CD4-positive, alpha-beta T cell treated with Interleukin-10 for 1 hour (primary cell): ENCODE results near the gene MECR.

Source experiments
- DNase-seq: peaks from one replicate; pipeline ENCODE4 v3.0.0-alpha.2; 2020

Gene MECR

DNA sequence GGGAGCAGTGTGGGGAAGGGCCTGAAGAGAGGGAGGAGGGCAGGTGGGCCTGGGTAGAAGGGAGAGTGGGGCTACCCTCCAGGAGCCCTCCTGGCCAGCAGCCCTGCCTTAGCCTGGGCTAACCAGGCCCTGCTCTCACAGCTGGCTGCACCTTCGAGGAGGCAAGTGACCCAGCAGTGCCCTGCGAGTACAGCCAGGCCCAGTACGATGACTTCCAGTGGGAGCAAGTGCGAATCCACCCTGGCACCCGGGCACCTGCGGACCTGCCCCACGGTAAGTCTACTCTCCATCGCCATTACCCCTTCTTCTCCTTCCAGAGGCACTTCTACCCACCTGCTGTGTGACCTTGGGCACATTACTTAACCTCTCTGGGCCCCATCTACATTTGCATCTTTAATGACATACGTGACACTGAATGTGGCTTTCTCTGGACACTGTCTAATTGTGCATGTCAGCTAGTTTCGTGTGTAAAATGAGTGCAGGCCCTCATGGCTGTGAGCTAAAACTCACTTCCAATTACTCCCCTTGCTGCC, 24.5 kb upstream of the MECR start:
- no peak for DNase-seq

DNA sequence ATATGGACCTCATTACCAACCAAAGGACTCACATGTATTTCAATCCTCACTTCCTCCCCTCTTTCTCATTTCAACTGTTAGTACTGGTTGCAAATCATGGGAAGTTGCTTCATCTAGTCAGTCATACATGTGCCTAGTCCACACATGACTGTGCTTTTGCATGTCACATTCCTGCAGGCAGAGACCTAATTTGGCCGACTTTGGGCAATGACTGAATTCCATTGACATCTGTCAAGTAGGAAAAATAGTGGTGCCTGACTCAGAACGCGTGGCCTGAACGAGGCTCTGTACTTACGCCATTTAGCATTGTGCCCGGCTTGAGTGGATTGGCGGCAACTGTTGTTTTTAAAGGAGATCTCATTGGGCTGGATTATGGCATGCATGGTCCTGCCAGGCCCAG, 23.6 kb upstream of the MECR start:
- no peak for DNase-seq

DNA sequence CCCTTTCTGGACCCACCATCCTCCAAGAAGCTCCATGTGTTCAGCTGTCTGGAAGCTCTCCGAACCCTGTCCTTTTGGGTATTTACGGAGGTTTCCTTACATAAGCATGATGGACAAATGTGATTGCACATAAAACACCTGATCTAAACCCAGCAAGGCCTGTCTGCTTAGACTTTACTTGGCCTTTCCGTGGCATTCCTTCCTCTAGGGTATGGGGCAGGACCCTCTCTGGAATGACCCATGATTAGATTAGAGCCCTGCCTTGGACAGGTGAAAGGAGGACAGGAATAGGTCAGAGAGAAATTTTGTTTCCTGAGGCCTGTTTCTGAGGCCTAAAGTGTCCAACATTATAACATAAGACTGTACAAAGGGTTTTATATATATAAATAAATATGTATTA, 22.4 kb upstream of the MECR start:
- DNase-seq = no peak

DNA sequence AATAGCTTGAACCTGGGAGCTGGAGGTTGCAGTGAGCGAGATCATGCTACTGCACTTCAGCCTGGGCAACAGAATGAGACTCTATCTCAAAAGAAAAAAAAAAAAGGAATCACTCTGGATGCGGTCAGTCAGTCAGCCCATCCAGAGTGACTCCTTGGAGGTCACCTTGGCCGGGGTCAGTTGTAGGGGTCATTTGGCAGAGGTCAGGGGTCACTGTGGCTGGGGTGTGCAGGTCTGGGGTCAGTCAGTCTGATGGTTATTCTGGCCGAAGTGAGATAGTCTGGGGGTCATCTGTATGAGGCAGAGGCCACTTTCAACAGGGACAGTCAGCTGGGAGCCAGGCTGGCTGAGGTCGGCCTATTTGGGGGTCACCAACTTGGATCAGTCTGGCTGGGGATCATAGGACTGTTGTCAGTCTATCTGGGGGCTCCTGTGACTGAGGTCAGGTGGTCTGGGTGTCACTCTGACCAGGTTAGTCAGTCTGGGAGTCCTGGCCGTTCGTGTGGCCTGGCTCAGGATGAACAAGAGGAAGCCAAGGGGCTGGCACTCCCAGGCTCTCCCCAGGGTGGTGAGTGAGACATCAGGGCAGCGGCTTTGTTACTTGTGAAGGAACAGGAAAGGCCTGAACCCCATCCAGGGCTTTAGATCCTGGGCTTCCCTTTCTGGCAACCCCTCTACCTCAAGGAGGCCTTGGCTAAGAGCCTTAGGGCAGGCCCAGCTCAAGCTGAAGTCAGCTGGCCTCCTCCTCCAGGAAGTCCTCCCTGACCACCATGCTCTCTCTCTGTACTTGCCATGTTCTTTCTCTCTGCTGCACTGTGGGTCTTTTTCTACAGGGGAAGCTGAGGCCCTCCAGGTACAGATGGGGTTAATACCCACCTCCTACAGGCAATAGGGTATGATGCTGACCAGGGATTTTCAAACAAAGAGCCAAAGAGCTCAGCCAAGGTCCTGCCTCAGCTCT, 20.7 kb upstream of the MECR start:
- DNase-seq = no peak

DNA sequence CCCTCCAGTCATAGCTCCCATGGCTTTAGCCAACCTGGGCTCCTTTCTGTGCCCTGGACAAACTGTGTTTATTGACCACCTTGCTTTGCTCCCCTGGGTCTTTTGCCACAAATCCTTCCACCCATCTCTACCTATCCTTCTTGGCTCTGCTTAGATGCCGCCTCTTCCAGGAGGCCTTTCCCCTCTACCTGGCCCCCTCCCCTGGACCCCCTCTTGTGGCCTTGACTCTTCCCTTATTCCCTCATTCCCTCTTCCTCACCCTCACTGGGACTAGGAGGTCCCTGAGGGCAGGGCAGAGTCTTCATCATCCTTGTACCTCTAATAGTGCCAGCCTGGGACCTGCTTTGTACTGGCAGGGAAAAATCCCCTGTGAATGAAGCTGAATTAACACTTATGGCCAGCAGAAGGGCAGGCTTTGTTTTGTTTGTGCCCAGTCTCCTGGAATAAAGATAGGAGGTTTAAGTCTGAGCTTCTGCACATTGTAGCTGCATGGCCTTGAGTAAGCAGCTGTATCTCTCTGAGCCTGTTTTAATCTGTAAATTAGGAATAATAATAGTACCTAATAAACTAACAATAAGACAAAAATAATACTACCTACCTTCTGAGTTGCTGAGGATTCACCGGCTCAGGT, 19.3 kb upstream of the MECR start:
- no peak for DNase-seq

DNA sequence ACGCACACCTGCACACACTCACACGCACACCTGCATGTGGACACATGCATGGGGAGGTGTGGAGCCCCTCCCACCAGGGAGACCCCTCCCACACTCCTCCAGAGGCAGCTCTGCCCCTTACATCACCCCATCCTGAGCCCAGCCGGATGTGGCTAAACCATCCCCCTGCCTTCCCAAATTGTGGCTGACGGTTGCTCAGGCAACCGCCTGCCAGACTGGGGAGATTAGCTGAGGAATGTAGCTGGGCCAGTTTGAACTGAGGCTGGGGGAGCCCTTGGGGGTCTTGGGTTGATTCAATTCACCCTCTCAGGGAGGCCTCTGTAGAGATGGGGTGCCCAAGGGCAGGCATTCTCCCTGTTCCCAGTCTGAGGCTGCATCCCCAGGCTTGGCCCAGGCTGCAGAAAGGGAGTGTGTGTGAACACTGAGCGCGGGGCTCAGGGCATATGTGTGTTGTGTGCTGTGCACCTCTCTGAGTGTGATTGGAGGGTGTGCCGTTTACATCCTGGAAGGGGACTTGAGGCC, 18.5 kb upstream of the MECR start:
- DNase-seq = no peak

DNA sequence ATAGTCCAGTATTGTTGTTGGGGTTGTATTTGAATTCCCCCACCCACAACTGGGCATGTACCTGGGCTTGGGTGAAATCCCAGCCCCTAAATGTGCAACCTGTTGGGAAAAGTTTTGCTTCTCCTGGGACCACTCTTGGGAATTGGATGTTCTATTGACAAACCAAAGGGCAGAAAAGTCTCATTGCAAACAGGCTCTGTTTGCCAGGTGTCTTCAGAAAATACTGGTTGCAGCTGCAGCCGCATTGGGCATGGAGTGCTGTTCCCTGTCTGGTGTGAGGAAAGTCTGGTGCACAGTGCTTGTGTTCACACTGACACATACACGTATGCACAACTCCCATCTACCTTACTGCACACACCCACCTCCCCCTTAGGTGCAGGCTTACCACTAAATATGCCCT, 17.7 kb upstream of the MECR start:
- DNase-seq = no peak

DNA sequence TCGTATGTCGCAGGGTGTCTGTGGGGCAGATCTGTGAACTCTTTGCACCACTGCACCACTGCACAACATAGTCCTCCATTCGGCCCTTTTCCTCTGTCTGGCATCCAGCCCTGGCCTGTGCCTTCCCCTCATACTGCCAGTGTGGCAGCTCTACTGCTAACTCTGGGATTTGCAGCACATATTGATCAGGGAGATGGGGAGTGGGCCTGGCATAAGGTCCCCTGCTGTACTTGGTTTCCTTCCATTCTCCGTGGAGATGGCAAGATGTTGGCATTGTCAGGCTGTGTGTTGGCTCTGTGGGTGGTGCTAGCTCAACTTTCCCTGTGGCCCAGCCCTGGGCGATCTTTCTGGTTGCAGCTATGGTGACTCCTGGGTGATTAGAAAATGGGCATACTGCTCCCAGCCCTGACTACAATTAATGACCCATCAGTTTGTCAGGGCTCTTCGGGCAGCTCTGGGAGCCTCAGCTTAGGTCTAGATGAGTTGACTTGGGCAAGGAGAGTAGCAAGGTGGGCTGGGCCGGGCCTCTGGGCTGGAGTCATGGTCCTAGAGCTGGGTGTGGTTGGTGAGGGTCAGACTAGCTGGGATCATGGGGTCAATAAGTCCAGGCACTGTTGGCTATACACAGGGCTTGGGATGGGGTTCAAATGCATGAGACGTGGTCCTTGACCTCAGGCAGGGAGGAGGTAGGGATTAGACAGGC, 17.0 kb upstream of the MECR start:
- DNase-seq = no peak

DNA sequence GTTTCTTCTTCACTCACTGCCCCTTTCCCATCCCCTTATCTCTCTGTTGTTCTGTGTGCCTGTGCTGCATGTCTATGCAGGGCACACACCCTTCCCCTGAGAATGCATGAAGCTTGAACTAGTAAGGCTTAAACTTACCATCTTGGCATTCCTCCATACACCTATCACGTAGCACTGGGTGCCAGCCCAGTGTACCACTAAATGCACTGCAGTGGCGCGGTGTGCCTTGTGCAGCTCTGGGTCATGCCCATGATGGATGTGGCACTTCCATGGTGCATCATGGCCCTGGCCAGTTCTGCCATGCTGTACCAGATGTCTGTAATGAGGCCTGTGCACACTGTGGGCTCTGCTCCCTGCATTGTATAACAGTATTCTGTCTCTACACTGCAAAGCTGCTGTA, 16.3 kb upstream of the MECR start:
- DNase-seq = no peak

DNA sequence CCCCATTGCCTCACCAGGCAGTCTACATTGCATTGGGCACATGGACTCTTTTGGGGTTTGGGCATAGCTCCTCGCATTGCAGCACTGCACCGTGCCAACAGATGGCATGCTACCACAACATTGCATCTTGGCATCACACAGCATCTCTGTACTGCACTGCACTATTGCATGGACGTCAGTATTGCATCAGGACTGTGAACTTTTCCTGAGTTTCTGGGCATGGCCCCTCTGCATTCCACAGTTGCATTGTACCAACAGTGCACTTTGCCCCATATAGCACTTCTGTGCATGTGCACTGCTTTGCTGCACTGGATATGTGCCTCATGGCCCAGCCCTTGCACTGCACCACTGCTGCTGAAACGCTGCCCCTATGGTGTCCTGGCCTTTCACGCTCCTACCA, 15.1 kb upstream of the MECR start:
- DNase-seq = no peak

DNA sequence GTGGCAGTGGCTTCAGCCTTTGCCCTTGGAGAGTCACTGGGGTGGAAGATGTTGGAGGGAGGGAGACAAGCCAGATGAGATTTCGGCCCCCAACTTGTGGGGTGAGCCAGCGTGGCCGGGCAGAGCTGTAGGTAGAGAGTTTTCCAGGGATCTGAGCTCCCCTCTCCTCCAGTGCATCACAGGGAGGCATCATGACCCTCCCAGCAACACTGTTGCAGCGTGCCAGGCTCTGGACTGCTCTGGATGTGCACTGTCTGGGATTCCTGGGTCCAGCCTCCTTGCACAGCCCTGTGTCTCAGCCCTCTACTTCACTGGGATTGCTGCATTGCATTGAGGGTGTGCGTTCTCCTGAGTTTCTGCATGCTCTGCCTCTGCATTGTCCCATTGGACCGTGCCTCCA, 14.5 kb upstream of the MECR start:
- no peak for DNase-seq

DNA sequence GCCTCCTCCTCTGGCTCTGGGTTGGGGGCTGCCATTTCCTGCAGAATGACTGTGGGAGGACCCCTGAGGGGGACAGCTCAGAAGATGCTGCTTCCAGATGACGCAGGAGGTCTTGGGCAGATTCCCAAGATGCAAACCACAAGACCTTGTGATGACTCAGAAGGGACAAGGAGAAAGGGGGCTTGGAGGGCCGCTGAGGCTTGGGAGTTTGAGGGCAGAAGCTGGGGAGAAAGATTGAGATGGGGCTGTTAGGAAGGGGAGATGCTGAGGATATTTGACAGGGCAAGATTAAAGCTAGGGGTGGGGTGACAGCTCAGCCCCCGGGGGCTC, 13.1 kb upstream of the MECR start:
- DNase-seq = no peak

DNA sequence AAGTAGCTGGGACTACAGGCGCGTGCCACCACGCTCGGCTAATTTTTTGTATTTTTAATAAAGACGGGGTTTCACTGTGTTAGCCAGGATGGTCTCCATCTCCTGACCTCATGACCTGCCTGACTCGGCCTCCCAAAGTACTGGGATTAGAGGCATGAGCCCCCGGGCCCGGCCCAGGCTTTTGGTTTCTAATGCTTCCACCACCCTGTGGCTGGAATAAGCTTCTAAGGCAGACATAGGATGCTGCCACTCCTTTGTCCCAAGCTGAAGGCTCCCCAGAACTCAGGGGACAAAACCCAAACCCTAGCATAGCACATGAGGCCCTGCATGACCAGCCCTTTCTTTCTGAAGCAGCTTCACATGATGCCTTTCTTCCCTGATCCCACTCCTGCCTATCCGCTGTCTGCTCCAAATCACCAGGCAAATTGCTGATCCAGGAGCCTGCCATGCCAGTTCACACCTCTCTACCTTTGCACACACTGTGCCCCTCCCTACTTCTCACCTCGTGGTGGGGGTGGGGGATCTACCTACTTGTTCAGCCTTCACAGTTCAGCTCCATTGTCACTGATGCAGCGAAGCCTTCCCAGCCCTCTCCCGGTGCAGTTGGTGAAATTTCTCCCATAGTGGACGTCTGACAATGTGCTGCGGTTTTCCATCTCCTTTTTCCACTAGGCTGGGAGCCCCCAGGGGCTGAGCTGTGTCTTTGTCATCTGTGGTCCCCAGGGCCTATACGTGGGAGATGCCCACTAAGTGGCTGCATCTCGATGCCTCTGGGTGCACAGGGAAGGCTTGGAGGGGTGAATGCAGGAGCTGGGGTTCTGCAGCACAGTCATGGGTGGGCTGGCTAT, 12.5 kb upstream of the MECR start:
- no peak for DNase-seq

DNA sequence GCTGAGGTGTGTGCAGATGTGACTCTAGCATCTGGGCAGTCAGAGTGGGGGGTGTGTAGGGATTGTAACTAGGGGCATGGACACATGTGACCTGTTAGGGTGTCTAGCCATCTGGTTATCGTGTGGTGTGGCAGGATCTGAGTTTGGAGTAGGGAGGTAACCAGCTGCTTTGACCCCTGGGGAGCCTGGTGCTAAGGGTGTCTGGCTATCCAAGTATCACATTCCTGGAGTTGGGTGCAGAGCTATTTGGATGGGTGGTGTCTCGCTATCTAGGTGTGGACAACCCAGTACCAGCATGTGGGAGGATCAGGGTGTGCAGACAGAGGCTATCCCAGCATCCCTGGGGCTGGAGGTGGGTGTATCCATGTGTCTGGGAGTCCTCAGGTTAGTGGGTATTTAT, 10.3 kb upstream of the MECR start:
- DNase-seq = no peak

DNA sequence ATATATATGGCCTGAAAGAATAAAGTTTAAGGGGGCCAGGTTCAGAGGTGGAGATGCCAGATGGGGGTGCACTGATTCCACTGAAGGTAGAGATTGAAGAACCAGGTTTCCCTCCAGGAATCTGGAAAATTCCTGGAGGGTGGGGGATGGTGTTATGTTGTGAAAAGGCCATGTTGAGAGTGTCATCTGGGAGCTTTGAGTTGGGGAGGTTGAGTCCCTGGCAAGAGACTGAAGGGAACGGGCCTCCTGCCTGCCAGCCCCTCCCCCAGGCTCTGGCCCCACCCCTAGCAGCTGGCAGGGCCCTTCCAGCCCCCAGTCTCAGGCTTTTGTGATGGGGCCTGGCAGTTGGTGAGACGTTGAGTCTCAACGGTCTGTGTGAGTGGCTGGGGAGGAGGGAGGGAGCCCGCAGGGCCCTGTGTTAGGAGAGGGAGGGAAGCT, 9.7 kb upstream of the MECR start:
- no peak for DNase-seq

DNA sequence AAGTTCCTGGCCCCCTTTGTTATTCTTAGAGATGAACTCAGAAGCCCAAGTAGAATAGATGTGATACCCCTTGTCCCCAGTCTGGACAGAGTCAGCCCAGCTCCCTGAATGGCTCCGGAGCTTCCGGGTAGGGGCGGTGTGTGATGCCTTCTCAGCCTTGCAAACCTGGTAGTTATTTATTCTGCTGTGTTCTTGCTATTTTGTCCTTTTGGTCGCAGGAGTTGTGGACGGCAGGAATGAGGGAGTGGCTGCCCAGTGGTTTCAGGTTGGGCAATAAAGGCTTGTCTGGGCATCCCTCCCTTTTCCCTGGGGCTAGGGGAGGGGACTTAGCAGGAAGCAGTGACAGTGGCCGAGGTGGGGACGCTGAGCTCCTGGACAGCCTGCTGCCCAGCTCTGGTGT, 8.4 kb upstream of the MECR start:
- no peak for DNase-seq

DNA sequence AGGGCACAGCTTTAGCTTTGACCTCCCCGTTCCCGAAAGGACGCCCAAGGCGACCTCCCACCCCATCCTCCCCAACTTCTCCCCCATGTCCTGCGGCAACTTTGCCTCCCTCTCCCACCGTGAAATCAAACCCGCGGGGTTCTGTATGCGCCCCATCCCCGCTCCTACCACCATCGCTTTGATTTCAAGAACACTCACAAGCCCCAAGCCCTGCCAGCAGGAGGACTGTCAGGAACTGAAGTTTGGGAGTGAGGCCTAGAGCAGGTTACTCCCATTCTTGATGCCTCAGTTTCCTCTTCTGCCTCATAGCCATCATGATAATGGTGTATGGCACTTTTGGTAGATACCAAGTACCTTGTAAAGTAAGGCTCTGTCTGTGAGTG, 7.9 kb upstream of the MECR start:
- no peak for DNase-seq

DNA sequence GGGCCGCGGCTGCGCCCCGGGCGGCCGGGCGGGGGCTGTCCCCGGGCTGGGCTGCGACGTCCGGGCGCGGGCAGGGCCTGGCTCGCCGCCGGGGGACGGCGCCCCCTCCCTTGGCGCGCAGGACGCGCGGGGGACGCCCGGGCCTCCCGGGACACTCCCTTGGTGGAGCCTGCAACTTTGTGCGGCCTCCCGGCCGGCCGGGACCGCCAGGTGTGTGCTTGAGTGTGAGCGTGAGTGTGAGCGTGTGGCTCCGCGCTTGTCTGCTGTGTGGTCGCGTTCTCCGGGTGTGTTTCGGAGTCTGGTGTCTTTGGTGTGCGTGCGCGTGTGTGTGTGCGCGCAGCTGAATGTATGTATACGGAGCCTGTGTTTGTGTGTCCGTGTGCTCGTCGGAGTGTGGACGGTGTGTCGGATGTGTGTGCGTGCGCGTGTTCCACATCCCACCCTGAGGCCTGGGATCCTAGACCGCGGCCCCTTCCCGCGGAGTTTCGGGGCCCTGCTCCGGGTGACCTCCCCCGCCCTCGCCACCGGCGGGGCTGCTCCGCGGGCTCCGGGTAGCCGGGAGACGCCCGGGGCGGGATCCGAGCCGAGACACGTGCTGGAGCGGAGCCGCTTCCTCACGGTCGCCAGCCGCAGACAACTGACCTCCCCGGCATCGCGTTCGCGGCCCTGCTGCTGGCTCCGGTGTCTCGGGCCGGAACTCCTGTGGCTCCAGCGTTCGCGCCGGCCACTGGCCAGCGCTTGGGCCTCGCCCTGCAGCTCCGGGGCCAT, 7.3 kb upstream of the MECR start:
- DNase-seq = peak; percentile 17

DNA sequence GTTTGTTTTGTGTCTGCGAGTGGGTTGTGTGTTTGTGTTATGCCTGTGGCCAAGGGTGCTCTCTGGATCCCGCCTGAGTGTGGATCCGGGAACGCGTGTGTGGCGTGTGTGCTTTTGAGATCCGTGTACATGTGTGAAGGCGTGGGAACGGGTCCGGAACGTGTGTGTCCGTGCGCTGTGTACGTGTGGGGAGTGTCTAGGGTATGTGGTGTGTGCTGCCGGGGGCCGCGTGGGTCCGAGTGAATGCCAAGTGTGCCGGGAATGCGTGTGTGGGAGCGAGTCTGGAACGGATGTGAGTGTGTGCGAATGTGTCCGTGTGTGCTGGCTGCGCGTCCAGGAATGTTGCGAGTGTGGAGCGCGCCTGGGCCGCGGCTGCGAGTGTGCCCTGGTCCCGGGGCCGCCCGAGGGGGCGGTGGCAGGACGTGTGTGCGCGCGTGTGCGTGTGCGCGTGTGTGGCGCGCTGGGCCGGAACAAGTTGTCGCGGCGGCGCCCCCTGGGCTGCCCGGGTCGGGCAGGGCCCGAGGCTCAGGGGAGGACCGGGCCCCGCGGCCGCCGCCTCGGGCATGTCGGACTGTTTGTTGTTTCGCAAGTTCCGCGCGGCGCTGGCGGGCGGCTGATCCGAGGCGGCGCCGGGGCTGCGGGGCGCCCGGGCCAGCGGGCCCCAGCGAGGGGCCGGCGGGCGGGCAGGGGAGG, 6.5 kb upstream of the MECR start:
- DNase-seq = peak; percentile 14

DNA sequence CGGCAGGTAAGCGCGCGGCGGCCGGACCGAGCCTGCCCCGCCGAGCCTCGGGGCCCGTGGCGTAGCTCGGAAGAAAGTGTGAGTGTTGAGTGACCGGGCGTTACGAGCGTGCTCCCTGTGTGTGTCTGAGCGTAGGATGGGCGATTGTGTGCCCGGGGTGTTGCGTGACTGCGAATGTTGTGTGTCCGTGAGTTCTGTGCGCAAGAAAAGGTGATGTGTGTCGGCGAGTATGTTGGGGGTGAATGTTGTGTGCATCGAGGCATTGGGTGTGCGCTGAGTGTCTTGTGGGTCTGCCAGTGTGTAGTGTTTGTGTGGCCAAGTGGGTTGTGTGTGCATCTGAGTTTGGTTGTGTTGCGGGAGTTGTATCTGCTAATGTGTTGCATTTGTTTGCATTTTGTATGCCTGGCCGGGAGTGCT, 6.0 kb upstream of the MECR start:
- peak; percentile 22 for DNase-seq
